GM12891 (cell line): ENCODE data around the gene LZTS3.

Experiments used
- POLR2A ChIP-seq: IDR thresholded peaks from 2 replicates; pipeline ENCODE4 v1.6.1; 2011; ENCODE audit warnings: low read depth, low read length, control low read depth
- POLR2AphosphoS5 ChIP-seq: IDR thresholded peaks from 2 replicates; pipeline ENCODE4 v1.6.1; 2011; ENCODE audit warnings: low read depth, low read length, control low read depth
- POU2F2 ChIP-seq: IDR thresholded peaks from 2 replicates; pipeline ENCODE4 v1.6.1; 2011; ENCODE audit warnings: low read depth, mild to moderate bottlenecking, control low read depth, low read length, moderate library complexity
- TAF1 ChIP-seq: IDR thresholded peaks from 2 replicates; pipeline ENCODE4 v1.6.1; 2011; ENCODE audit warnings: low read depth, low read length, control low read depth

- no peak for TF ChIP-seq POLR2A
- no peak for TF ChIP-seq POLR2AphosphoS5
- no peak for TF ChIP-seq TAF1
- no peak for TF ChIP-seq POU2F2
Measured at GRCh38 chr20:3116341-3116740, 57.0 kb downstream of the LZTS3 start.
